ENCODE data around the gene TMEM132C.

- TF ChIP-seq ARNT2 (CRISPR knock-in tag; IDR thresholded peaks at IDR 0.05; ENCODE audit: low read depth): no peak
- no peak for TF ChIP-seq ZBTB7A (CRISPR knock-in tag; IDR thresholded peaks at IDR 0.05)
- no peak for TF ChIP-seq ZFP37 (CRISPR knock-in tag; IDR thresholded peaks at IDR 0.05; ENCODE audit: borderline replicate concordance)
- TF ChIP-seq BORCS8-MEF2B (CRISPR knock-in tag; IDR thresholded peaks at IDR 0.05): no peak
- no peak for TF ChIP-seq RNF2 (conservative IDR thresholded peaks at IDR 0.05; ENCODE audit: low read depth)
- TF ChIP-seq SMC3 (IDR thresholded peaks at IDR 0.05; ENCODE audit: low read length): no peak
- no peak for TF ChIP-seq TMF1 (CRISPR knock-in tag; IDR thresholded peaks at IDR 0.05; ENCODE audit: low read depth)
- TF ChIP-seq, protein P1, sequence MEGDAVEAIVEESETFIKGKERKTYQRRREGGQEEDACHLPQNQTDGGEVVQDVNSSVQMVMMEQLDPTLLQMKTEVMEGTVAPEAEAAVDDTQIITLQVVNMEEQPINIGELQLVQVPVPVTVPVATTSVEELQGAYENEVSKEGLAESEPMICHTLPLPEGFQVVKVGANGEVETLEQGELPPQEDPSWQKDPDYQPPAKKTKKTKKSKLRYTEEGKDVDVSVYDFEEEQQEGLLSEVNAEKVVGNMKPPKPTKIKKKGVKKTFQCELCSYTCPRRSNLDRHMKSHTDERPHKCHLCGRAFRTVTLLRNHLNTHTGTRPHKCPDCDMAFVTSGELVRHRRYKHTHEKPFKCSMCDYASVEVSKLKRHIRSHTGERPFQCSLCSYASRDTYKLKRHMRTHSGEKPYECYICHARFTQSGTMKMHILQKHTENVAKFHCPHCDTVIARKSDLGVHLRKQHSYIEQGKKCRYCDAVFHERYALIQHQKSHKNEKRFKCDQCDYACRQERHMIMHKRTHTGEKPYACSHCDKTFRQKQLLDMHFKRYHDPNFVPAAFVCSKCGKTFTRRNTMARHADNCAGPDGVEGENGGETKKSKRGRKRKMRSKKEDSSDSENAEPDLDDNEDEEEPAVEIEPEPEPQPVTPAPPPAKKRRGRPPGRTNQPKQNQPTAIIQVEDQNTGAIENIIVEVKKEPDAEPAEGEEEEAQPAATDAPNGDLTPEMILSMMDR (CRISPR knock-in tag; IDR thresholded peaks at IDR 0.05): no peak
- TF ChIP-seq CREB1 (IDR thresholded peaks at IDR 0.05): no peak
- no peak for TF ChIP-seq CREB1 (CRISPR knock-in tag; IDR thresholded peaks at IDR 0.05)
These were observed 152.0 kb downstream of the TMEM132C start for GRCh38 chr12:128418944-128419343.
